ENCODE results near the gene TBRG4. TPM values are rescaled to one million over a fixed set of nuclear protein-coding genes. Genes with fewer than 3 reads are reported as not detected.
A peak's percentile ranks its signal among the peaks of the same experiment; 100 is the strongest.

TBRG4 gene
- total RNA-seq, 1 donor from 2014 or later: 73.0 TPM

DNA sequence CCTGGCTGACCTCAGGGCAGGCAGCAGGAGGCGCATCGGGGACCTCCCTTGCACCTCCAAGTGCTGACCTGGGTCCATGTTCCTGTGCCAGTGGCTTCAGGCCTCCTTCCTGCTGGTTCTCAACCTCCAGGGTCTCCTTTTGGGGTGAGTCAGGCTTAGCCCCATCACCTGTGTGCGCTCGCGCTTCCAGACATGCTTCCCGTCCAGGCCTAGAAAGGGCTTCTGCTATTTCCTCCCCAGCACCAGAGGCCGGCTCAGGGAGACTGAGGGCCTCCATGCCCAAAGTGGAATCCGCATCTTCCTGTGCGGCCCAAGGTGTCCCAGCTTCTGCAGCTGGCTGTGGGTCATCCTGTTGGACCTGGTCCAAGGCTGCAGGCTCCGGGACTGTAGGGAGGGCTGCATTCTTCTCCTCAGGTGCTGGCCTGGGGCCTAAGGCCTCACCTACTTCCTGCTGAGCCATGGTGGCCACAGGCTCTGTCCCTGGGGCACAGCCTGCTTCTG is 28.6 kb downstream of the TBRG4 start:
- Mint-ChIP-seq H3K27me3 (peaks cover 6% of the 10 kb centered on the region), H3K4me3 (ENCODE audit: low read depth) (no peak overlapping the region), H3K9me3 (ENCODE audit: low read depth) (no peaks in the 10 kb centered on the region), H3K27ac (no peak overlapping the region), H3K36me3 (ENCODE audit: insufficient read depth) (no peaks in the 10 kb centered on the region), H3K4me1 (ENCODE audit: low read depth) (no peaks in the 10 kb centered on the region)
- TF ChIP-seq, protein P1, sequence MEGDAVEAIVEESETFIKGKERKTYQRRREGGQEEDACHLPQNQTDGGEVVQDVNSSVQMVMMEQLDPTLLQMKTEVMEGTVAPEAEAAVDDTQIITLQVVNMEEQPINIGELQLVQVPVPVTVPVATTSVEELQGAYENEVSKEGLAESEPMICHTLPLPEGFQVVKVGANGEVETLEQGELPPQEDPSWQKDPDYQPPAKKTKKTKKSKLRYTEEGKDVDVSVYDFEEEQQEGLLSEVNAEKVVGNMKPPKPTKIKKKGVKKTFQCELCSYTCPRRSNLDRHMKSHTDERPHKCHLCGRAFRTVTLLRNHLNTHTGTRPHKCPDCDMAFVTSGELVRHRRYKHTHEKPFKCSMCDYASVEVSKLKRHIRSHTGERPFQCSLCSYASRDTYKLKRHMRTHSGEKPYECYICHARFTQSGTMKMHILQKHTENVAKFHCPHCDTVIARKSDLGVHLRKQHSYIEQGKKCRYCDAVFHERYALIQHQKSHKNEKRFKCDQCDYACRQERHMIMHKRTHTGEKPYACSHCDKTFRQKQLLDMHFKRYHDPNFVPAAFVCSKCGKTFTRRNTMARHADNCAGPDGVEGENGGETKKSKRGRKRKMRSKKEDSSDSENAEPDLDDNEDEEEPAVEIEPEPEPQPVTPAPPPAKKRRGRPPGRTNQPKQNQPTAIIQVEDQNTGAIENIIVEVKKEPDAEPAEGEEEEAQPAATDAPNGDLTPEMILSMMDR (IDR thresholded peaks at IDR 0.05; ENCODE audit: unreplicated experiment): no peak
- no peak for DNase-seq (ENCODE audit: low spot score, unreplicated experiment)

DNA sequence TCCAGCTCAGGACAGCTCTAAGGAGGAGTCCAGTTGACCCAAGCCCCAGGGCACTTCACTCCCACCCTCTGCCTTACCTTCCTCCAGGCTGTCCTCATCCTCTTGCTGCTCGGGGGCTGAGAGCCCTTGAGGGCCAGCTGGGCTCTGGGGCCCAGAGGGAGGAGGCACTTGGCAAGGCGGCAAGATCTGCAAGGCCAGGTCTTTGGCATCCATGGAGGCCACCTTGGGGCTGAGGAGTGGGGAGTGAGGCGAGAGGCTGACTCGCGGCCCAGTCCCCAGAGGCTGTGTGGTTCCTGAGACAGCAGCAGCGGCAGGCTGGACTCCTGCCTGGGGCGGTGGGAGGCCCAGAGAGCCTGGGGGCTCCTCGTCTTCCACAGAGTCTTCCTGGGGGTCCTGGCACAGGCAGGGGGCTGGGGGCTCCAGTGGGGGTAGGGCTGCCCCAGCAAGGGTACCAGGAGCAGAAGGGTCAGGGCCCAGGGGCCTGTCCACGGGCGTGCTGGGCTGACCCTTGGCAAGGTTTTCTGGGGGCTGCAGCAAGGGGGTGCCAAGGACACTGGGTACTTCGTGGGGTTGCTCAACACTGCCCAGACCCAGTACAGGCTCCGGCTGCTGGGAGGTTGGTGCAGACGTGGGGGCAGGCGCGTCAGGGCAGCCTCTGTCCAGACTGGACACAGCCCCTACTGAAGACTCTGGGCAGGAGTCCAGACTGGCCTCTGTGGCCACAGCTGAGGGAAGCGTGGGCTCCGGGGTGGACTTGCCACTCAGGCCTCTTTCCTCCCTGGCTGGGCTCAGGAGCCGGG is 29.3 kb downstream of the TBRG4 start:
- H3K27ac Mint-ChIP-seq: no peak overlapping the region
- H3K27me3 Mint-ChIP-seq: peaks cover 4% of the 10 kb centered on the region
- DNase-seq (ENCODE audit: low spot score, unreplicated experiment): no peak
- no peaks in the 10 kb centered on the region for H3K4me1 Mint-ChIP-seq (ENCODE audit: low read depth)
- no peaks in the 10 kb centered on the region for H3K36me3 Mint-ChIP-seq (ENCODE audit: insufficient read depth)
- no peak overlapping the region for H3K4me3 Mint-ChIP-seq (ENCODE audit: low read depth)
- TF ChIP-seq, protein P1 (IDR thresholded peaks at IDR 0.05; ENCODE audit: unreplicated experiment): no peak
- no peaks in the 10 kb centered on the region for H3K9me3 Mint-ChIP-seq (ENCODE audit: low read depth)

DNA sequence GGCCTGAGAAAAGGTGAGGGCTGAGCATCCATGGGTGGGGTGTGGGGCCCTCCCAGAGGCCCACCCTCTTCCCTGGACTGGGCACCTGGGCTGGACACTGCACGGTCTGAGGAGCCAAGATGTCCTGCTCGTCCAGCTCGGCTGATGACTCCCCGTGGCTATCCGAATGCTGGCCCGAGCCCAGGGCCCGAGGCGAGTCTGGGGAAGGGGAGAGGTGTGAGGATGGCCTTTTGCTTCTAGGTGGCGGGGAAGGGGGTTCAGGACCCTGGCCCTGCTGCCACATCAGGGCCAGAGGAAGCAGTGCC is 29.9 kb downstream of the TBRG4 start:
- no peaks in the 10 kb centered on the region for H3K4me1 Mint-ChIP-seq (ENCODE audit: low read depth)
- H3K27ac Mint-ChIP-seq: no peak overlapping the region
- TF ChIP-seq, protein P1 (IDR thresholded peaks at IDR 0.05; ENCODE audit: unreplicated experiment): no peak
- no peaks in the 10 kb centered on the region for H3K9me3 Mint-ChIP-seq (ENCODE audit: low read depth)
- no peak overlapping the region for H3K4me3 Mint-ChIP-seq (ENCODE audit: low read depth)
- no peak for DNase-seq (ENCODE audit: low spot score, unreplicated experiment)
- no peaks in the 10 kb centered on the region for H3K27me3 Mint-ChIP-seq
- H3K36me3 Mint-ChIP-seq (ENCODE audit: insufficient read depth): no peaks in the 10 kb centered on the region

DNA sequence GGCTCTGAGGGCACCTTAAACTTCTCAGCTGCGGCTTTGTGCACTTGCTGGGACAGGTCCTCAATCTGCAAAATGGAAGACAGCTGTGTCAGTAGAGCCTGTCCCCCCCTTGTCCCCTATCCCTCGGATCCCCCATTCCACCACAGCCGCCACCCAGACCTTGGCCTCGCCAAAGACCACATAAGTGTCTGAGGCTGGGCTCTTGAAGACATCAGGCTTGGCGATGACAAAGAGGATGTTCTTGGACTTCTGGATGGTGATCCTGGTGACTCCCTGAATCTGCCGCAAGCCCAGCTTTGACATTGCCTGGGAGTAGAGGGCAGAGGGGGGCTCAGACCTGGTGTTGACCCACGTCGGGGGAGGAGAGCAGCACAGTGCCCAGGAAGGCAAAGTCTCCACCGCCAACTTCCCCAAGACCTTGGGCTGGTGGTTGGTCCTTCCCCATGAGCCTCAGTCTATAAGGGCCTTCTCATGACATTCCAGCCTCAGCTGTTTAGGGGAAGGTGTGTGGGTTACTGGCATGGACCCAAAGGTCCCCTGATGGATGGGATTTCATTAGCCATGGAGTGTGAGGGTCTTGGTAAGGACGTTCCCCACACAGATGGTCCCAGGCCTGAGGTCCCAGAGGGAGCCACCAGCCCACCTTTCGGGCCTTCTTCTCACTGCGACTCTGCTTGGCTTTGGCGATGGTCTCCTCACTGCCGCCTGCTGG is 30.4 kb downstream of the TBRG4 start:
- DNase-seq (ENCODE audit: low spot score, unreplicated experiment): no peak
- H3K27me3 Mint-ChIP-seq: no peaks in the 10 kb centered on the region
- TF ChIP-seq, protein P1 (IDR thresholded peaks at IDR 0.05; ENCODE audit: unreplicated experiment): no peak
- no peak overlapping the region for H3K4me3 Mint-ChIP-seq (ENCODE audit: low read depth)
- H3K36me3 Mint-ChIP-seq (ENCODE audit: insufficient read depth): no peaks in the 10 kb centered on the region
- H3K27ac Mint-ChIP-seq: no peak overlapping the region
- no peaks in the 10 kb centered on the region for H3K9me3 Mint-ChIP-seq (ENCODE audit: low read depth)
- H3K4me1 Mint-ChIP-seq (ENCODE audit: low read depth): no peaks in the 10 kb centered on the region

DNA sequence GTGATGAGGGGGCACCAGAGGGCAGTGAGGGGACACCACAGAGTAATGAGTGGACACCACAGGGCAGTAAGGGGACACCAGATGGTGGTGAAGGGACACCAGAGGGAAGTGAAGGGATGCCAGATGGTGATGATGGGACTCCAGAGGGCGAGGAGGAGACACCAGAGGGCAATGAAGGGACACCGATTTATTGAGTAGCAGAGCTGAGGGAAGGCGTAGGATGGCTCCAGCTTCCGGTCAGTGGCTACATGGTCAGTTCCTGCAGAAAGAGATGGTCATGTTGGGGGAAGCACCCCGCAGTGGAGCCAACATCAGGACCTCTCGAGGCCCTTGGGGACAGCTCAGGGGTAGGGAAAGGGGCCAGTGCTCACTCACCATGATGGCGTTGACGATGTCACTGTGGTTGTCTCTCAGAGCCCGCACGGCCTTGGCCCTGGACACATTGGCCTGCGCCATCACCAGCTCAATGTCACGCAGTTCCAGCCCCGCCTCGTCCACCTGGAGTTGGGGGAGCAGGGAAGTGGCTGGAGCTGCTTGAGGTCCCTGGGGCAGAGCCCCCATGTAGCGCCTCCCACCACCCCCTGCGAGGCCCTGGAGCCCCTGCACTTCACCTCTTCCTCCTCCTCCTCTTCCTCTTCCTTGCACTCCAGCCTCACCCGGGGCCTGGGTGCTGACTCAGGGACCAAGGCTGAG is 31.1 kb downstream of the TBRG4 start:
- Mint-ChIP-seq H3K4me3 (ENCODE audit: low read depth) (no peak overlapping the region), H3K4me1 (ENCODE audit: low read depth) (no peaks in the 10 kb centered on the region), H3K9me3 (ENCODE audit: low read depth) (no peaks in the 10 kb centered on the region)

More for the DNA sequence above, 31.1 kb downstream of the TBRG4 start:
- Mint-ChIP-seq H3K36me3 (ENCODE audit: insufficient read depth) (no peaks in the 10 kb centered on the region), H3K27ac (peak overlapping the region; percentile 65), H3K27me3 (no peaks in the 10 kb centered on the region)
- TF ChIP-seq, protein P1 (IDR thresholded peaks at IDR 0.05; ENCODE audit: unreplicated experiment): no peak
- no peak for DNase-seq (ENCODE audit: low spot score, unreplicated experiment)
